WERI-Rb-1 (cell line): Measurements from ENCODE around the gene COBL.

Experiments
- DNase-seq: peaks from one replicate; pipeline ENCODE4 v3.0.0-alpha.2; 2020
- H3K27ac ChIP-seq: fragments of 250-450 bp; sonication (Bioruptor Pico); 2 replicates; pipeline ENCODE4 v1.5.1; 2020; ENCODE audit warnings: mild to moderate bottlenecking, moderate library complexity
- H3K27me3 ChIP-seq: fragments of 250-450 bp; sonication (Bioruptor Pico); 2 replicates; pipeline ENCODE4 v1.5.1; 2021; ENCODE audit warnings: mild to moderate bottlenecking, low read depth, moderate library complexity; ENCODE audit not compliant: insufficient read depth, severe bottlenecking
- H3K36me3 ChIP-seq: fragments of 250-450 bp; sonication (Bioruptor Pico); 2 replicates; pipeline ENCODE4 v1.5.1; 2020; ENCODE audit warnings: mild to moderate bottlenecking, moderate library complexity
- H3K4me3 ChIP-seq: 2 replicates; pipeline ENCODE4 v1.5.1; 2011; ENCODE audit warnings: low read depth, mild to moderate bottlenecking, control low read depth, low read length
- H3K9me3 ChIP-seq: fragments of 250-450 bp; sonication (Bioruptor Pico); 2 replicates; pipeline ENCODE4 v1.5.1; 2021; ENCODE audit warnings: mild to moderate bottlenecking, moderate library complexity; ENCODE audit not compliant: severe bottlenecking
- TF ChIP-seq, protein P1 (sequence below): IDR thresholded peaks from 2 replicates; pipeline ENCODE4 v1.5.1; 2011; ENCODE audit warnings: low read depth, mild to moderate bottlenecking, control low read depth, inconsistent platforms, low read length

Gene COBL

DNA sequence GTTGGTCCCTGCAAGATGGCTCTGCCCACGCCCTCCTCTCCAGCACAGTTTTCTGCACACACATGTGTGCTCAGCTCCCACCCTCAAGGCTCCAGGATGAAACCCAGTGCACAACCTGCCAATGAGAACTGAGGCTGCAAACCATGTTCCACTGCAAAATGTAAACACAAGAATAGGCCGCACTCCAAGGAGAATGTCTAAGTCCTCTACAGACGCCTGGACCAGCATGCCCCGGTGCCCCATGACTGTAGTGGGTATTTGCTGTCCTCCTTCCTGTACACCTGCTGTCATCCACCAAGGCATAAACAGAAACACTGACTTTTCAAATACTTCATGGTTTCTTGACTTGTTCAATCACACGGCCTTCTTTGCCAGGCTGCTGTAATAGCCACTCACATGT is 72.6 kb downstream of the COBL start:
- DNase-seq = no peak
- TF ChIP-seq, protein P1, sequence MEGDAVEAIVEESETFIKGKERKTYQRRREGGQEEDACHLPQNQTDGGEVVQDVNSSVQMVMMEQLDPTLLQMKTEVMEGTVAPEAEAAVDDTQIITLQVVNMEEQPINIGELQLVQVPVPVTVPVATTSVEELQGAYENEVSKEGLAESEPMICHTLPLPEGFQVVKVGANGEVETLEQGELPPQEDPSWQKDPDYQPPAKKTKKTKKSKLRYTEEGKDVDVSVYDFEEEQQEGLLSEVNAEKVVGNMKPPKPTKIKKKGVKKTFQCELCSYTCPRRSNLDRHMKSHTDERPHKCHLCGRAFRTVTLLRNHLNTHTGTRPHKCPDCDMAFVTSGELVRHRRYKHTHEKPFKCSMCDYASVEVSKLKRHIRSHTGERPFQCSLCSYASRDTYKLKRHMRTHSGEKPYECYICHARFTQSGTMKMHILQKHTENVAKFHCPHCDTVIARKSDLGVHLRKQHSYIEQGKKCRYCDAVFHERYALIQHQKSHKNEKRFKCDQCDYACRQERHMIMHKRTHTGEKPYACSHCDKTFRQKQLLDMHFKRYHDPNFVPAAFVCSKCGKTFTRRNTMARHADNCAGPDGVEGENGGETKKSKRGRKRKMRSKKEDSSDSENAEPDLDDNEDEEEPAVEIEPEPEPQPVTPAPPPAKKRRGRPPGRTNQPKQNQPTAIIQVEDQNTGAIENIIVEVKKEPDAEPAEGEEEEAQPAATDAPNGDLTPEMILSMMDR = no peak
- Histone ChIP-seq H3K27ac (no peak overlapping the region), H3K27me3 (no peaks in the 10 kb centered on the region), H3K36me3 (no peaks in the 10 kb centered on the region), H3K9me3 (no peaks in the 10 kb centered on the region), H3K4me3 (no peak overlapping the region)

DNA sequence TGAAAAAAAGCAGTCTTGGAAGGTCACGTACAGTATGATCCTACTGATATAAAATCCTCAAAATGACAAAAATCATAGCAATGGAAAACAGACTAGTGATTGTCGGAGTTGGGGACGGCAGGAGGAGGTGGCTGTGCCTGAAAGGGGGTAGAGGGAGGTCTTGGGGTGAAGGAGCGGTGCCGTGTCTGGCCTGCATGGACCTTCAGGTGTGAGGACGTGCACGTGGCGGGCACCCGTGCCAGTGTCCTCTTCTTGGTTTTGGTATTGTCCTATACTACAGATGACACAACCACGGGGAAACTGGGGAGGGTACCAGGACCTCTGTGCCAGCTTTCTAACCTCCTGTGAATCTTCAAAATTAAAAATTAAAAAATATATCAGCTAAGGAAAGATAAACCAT is 73.0 kb downstream of the COBL start:
- TF ChIP-seq, protein P1 = no peak
- no peaks in the 10 kb centered on the region for H3K36me3 ChIP-seq
- no peak overlapping the region for H3K4me3 ChIP-seq
- H3K9me3 ChIP-seq = no peaks in the 10 kb centered on the region
- no peak for DNase-seq
- no peak overlapping the region for H3K27ac ChIP-seq
- no peaks in the 10 kb centered on the region for H3K27me3 ChIP-seq

DNA sequence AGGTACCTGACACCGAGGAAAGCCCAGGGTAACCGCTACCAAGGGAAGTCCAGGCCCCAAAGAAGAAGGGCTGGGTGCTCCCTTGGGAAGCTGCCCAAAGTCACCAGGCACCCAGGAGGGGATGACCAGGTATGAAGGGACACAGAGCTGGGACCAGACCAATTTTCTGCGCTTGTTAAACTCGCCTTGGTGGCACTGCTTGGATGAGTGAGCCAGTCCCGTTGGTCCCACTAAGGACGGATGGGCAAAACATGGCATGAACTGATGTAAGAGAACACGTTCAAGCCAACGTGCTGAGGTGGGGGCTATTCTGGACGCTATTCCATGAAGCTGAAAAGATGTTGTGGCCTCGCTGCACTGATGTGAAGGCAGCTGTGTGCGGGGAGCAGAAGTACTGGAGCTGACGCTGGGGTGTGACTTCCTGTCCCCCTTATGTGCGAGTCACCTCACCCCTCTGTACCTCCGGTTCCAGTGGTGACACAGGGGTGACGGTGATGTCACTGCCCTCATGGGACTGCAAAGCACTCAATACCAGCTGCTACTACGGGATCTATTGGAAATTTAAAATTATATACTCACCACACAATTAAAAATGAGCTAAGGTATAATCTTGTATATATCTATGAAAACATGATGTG is 73.6 kb downstream of the COBL start:
- Histone ChIP-seq H3K9me3 (no peaks in the 10 kb centered on the region), H3K27me3 (no peaks in the 10 kb centered on the region), H3K36me3 (no peaks in the 10 kb centered on the region), H3K4me3 (no peak overlapping the region), H3K27ac (no peak overlapping the region)
- no peak for DNase-seq
- TF ChIP-seq, protein P1 = no peak

DNA sequence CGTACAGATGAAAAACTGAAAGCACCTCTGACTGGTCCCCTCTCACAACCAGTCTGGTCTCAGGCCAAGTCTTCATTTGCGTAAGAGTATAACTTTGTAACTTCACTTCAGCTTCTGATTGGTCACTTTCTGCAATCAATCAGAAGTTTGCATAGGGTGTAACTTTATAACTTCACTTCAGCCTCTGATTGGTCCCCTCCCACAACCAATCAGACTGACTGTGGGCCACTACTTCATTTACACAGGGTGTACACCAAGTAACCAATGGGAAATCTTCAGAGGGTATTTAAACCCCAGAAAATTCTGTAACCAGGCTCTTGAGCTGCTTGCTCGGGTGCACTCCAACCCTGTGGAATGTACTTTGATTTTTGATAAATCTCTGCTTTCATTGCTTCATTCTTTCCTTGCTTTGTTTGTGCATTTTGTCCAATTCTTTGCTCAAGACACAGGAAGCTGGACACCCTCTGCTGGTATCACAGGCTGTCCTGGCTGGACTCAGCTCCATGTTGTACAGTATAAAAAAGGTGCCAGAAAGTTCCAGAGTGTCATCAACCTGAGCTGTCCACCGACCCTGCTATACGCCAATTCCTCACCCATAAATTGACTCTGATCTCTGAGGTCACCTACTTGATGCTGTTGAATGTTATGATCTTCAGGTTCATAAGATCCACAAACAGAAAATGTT is 74.5 kb downstream of the COBL start:
- Histone ChIP-seq H3K4me3 (no peak overlapping the region), H3K9me3 (no peaks in the 10 kb centered on the region), H3K27me3 (no peaks in the 10 kb centered on the region), H3K36me3 (no peaks in the 10 kb centered on the region), H3K27ac (no peak overlapping the region)
- TF ChIP-seq, protein P1 = no peak
- no peak for DNase-seq

DNA sequence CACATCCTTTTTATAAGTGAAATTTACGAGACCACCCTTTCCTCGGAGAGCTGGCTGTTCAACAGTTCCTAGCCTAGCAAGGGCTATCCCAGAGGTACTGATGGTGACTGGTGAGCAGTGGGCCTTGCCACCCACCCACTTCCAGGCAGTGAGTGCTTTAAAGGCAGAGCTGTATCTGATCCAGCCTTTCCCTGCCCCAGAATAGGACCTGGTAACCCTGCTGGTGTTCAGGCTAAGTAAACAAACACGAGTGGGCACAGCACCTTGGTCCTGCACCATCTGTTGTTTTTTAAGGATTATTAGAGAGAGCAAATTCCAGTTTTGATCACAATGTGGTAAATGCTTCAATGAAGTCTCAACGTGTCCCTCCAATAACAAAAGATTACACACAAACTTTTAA is 75.7 kb downstream of the COBL start:
- no peaks in the 10 kb centered on the region for H3K9me3 ChIP-seq
- H3K36me3 ChIP-seq = no peaks in the 10 kb centered on the region
- TF ChIP-seq, protein P1 = no peak
- no peak overlapping the region for H3K27ac ChIP-seq
- H3K4me3 ChIP-seq = no peak overlapping the region
- H3K27me3 ChIP-seq = no peaks in the 10 kb centered on the region
- no peak for DNase-seq
